OCI-LY1 (cell line): ENCODE results near the gene MNAT1.
"Not testable (repeated sequence)": the region's sequence is repeated elsewhere in the genome, so short reads cannot be mapped to it uniquely, and the experiment has no call there.

Experiments used
- H2AFZ ChIP-seq: fragments of 200-600 bp; sonication (generic), shearing (Covaris generic); 2 replicates; pipeline ENCODE4 v1.6.0; 2014; ENCODE audit warnings: antibody characterized with exemption, mild to moderate bottlenecking, low read length
- H3F3A ChIP-seq: fragments of 200-600 bp; sonication (generic), shearing (Covaris generic); 2 replicates; pipeline ENCODE4 v1.6.0; 2014; ENCODE audit warnings: mild to moderate bottlenecking, antibody characterized with exemption, low read length, moderate library complexity; ENCODE audit not compliant: insufficient read depth
- H3K27ac ChIP-seq: fragments of 200-600 bp; sonication (generic); 2 replicates; pipeline ENCODE4 v1.5.1; 2014; ENCODE audit warnings: low read length, mixed run types, mild to moderate bottlenecking, low read depth; ENCODE audit not compliant: poor library complexity, severe bottlenecking
- H3K27me3 ChIP-seq: fragments of 200-600 bp; sonication (generic); 2 replicates; pipeline ENCODE4 v1.6.0; 2014; ENCODE audit warnings: antibody characterized with exemption, mild to moderate bottlenecking, low read length, moderate library complexity; ENCODE audit not compliant: insufficient read depth
- H3K36me3 ChIP-seq: fragments of 200-600 bp; sonication (generic); 2 replicates; pipeline ENCODE4 v1.6.1; 2014; ENCODE audit warnings: mild to moderate bottlenecking, antibody characterized with exemption, low read length, moderate library complexity, mixed read lengths; ENCODE audit not compliant: insufficient read depth
- H3K4me1 ChIP-seq: fragments of 200-600 bp; sonication (generic); 2 replicates; pipeline ENCODE4 v1.5.1; 2014; ENCODE audit warnings: mild to moderate bottlenecking, low read length, moderate library complexity; ENCODE audit not compliant: insufficient read depth, severe bottlenecking
- H3K4me2 ChIP-seq: fragments of 200-600 bp; sonication (generic), shearing (Covaris generic); 2 replicates; pipeline ENCODE4 v1.6.1; 2014; ENCODE audit warnings: low read length
- H3K4me3 ChIP-seq: fragments of 200-600 bp; sonication (generic); 2 replicates; pipeline ENCODE4 v1.5.1; 2014; ENCODE audit warnings: low read length, low read depth, mild to moderate bottlenecking, mixed read lengths; ENCODE audit not compliant: poor library complexity, severe bottlenecking
- H3K79me2 ChIP-seq: fragments of 200-600 bp; shearing (Covaris generic); 2 replicates; pipeline ENCODE4 v1.6.1; 2016; ENCODE audit warnings: mixed run types, low read length, mixed read lengths; ENCODE audit not compliant: insufficient read depth
- H3K9ac ChIP-seq: fragments of 200-600 bp; sonication (generic), shearing (Covaris generic); 2 replicates; pipeline ENCODE4 v1.6.1; 2014; ENCODE audit warnings: mild to moderate bottlenecking, low read length, mixed read lengths
- H3K9me2 ChIP-seq: fragments of 200-600 bp; sonication (generic), shearing (Covaris generic); 2 replicates; pipeline ENCODE4 v1.6.1; 2014; ENCODE audit warnings: low read depth, mild to moderate bottlenecking, low read length, mixed read lengths
- H3K9me3 ChIP-seq: fragments of 200-600 bp; shearing (Covaris generic); 2 replicates; pipeline ENCODE4 v1.6.1; 2014; ENCODE audit warnings: low read length, mixed read lengths
- H4K20me1 ChIP-seq: fragments of 200-600 bp; sonication (generic), shearing (Covaris generic); 2 replicates; pipeline ENCODE4 v1.6.0; 2016; ENCODE audit warnings: mild to moderate bottlenecking, low read length; ENCODE audit not compliant: insufficient read depth
- CTCF ChIP-seq: fragments of 200-600 bp; sonication (generic), shearing (Covaris generic); IDR thresholded peaks from 2 replicates; pipeline ENCODE4 v1.5.1; 2017; ENCODE audit warnings: mild to moderate bottlenecking, antibody characterized with exemption, low read length, moderate library complexity, mixed read lengths
- EZH2 ChIP-seq: fragments of 200-600 bp; sonication (generic), shearing (Covaris generic); IDR thresholded peaks from 2 replicates; pipeline ENCODE4 v1.8.0; 2017; ENCODE audit warnings: borderline replicate concordance, mixed run types, mild to moderate bottlenecking, antibody characterized with exemption, low read length, moderate library complexity, mixed read lengths

Gene MNAT1

GRCh38 chr14:60723907-60724618 is 10.5 kb upstream of the MNAT1 start, which contains the start of gene SIX4:
TSS of gene SIX4 (minus strand) at chr14:60724351. CDS start at chr14:60724074, 277 bp downstream.
- Histone ChIP-seq H3K27me3 (no peaks in the 10 kb centered on the region), H3K79me2 (no peaks in the 10 kb centered on the region), H3K9ac (peak within 1 kb of the TSS; percentile 51; the same call in 1 of the 2 replicates)

GRCh38 chr14:60731291-60731690 is 3.3 kb upstream of the MNAT1 start:
- H2AFZ ChIP-seq, H3F3A ChIP-seq, H3K27me3 ChIP-seq, H4K20me1 ChIP-seq, H3K4me2 ChIP-seq, H3K9me3 ChIP-seq, H3K9ac ChIP-seq, H3K9me2 ChIP-seq, H3K4me3 ChIP-seq, H3K36me3 ChIP-seq, H3K27ac ChIP-seq: not testable (repeated sequence)
- Histone ChIP-seq H3K79me2 (peaks cover 15% of the 10 kb centered on the region), H3K4me1 (peaks cover 15% of the 10 kb centered on the region)

More at GRCh38 chr14:60723907-60724618, 10.5 kb upstream of the MNAT1 start, which contains the start of gene SIX4:
- Histone ChIP-seq H4K20me1 (no peaks in the 10 kb centered on the region), H3K9me2 (no peaks in the 10 kb centered on the region), H3F3A (no peaks in the 10 kb centered on the region), H2AFZ (no peak within 1 kb of the TSS), H3K36me3 (no peaks in the 10 kb centered on the region), H3K27ac (no peak within 1 kb of the TSS), H3K9me3 (no peaks in the 10 kb centered on the region), H3K4me1 (peaks cover 7% of the 10 kb centered on the region), H3K4me3 (peak within 1 kb of the TSS; percentile 63), H3K4me2 (peak within 1 kb of the TSS; percentile 73)
- no peak for TF ChIP-seq EZH2
- TF ChIP-seq CTCF = no peak

GRCh38 chr14:60732840-60733483 is 1.6 kb upstream of the MNAT1 start:
- TF ChIP-seq EZH2 (no peak), CTCF (no peak)

More at GRCh38 chr14:60732840-60733483, 1.6 kb upstream of the MNAT1 start:
- Histone ChIP-seq H3K9ac (no peak overlapping the region), H3K27ac (no peak overlapping the region), H3K36me3 (no peaks in the 10 kb centered on the region), H4K20me1 (no peaks in the 10 kb centered on the region), H3K4me2 (no peak overlapping the region), H3F3A (no peaks in the 10 kb centered on the region), H3K4me1 (peaks cover 21% of the 10 kb centered on the region), H2AFZ (no peak overlapping the region), H3K9me3 (no peaks in the 10 kb centered on the region), H3K4me3 (no peak overlapping the region), H3K9me2 (no peaks in the 10 kb centered on the region), H3K79me2 (peaks cover 28% of the 10 kb centered on the region), H3K27me3 (no peaks in the 10 kb centered on the region)
